ENCODE data around the gene KBTBD12. TPM values are rescaled to one million over a fixed set of nuclear protein-coding genes. Genes with fewer than 3 reads are reported as not detected.
"Not testable (repeated sequence)": the region's sequence is repeated elsewhere in the genome, so short reads cannot be mapped to it uniquely, and the experiment has no call there.

KBTBD12 gene
- total RNA-seq, 1 donor from 2014 or later, result 3.1 TPM

- no peak for DNase-seq
These were observed 9.5 kb upstream of the KBTBD12 start for GRCh38 chr3:127905556-127905955.

- not testable (repeated sequence) for DNase-seq
These were observed 8.4 kb upstream of the KBTBD12 start for GRCh38 chr3:127906653-127907052.

- DNase-seq, result no peak
These were observed 6.8 kb upstream of the KBTBD12 start for GRCh38 chr3:127908202-127908601.

DNA sequence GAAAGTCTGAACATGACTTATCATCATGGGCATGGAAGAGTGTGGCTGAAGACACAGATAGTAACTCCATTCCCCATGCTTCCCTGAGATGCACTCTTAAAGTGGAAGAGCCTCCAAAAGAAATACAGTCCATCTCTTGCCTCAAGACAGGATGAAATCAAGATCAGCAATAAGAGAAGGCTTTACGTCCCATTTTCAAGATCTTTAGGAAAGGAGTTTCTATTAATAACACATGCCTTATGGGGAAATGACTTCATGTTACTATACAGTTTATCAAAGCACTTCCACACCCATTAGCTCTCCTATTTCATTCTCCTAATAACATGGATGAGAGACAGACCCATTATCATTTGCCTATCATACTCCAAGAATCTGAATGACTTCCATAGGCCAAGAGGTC, 6.1 kb upstream of the KBTBD12 start:
- no peak for DNase-seq

DNA sequence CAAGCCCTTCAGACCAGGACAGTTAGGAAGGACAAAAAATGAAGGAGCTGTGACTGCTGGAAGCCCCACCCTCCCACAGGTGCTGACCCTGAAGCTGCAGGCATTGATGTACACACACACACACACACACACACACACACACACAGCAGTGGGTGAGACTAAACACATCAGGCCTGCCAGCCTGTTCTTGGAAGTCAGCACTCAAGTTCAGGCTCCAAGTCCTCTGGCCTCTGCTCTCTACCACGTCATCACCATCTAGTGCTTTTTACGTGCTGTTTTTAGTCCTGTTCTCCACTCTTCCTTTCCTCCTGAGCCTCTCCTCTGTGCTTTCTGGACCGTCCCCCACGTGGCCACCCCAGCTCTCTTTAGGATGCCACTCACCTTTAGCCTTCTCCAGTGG, 5.4 kb upstream of the KBTBD12 start:
- DNase-seq, result no peak

DNA sequence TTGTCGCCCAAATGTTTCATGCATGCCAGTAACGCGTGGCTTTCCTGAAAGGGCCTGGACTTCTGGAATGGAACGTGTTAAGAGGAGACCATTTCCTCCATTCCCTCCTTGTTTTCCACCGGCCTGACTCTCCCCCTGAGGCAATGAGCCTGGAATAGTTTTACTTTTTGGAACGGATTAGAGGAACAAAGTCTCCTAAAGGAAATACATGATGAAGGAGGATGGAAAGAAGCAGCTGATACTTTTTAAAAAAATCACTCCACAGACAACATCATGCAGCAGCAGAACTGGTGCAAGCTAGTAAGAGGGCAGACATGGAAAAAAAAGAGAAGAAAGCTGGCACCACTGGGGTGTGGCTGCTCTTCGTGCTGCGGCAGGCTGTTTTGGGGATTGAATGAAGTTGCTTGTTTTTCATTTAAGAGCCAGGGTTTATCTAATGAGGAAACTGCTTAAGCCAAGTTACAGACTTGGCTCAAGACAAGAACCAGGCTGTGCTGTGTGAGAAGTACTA, 3.6 kb upstream of the KBTBD12 start:
- peak; percentile 76 for DNase-seq

- not testable (repeated sequence) for DNase-seq
These were observed 1.2 kb upstream of the KBTBD12 start for GRCh38 chr3:127913841-127914240.

GRCh38 chr3:127914584-127914983, 448 bp upstream of the KBTBD12 start:
- no peak for DNase-seq

GRCh38 chr3:127915937-127916493, 983 bp downstream of the KBTBD12 start:
- no peak for DNase-seq

- DNase-seq, result no peak
These were observed 5.7 kb downstream of the KBTBD12 start for GRCh38 chr3:127920738-127921137.

- no peak for DNase-seq
These were observed 8.6 kb downstream of the KBTBD12 start for GRCh38 chr3:127923611-127924010.

- DNase-seq, result no peak
These were observed 10.4 kb downstream of the KBTBD12 start for GRCh38 chr3:127925384-127925783.

DNA sequence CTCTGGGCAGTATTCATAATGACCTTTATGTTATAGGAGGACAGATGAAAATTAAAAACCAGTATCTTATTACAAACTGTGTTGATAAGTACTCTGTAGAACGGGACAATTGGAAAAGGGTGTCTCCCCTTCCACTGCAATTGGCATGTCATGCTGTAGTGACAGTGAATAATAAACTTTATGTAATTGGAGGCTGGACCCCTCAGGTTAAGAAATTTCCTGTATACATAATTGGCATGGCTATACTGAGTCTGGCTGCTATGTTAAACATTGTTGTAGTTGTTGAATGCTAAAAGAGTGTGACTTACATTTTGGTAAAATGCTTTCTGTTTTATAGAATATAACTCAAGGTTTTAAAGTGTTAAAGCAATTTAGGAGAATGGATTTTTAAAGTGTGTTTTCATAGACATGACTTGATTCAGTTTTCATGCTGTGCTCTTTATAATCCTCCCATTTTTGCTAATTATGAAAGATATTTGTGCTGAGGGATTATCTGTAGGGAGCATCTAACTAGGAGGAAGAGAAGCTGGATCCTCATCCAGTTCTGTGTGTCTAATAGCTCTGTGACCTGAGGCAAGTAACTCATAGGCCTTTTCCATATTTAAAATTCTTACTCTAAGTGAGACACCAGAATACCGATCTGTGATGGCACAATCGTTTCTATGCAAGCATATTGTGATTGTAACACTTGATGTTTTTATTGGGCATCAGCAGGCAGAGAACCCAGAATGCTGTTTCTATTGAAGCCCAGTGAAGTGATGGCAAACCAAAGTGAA, 13.0 kb downstream of the KBTBD12 start:
- no peak for DNase-seq

DNA sequence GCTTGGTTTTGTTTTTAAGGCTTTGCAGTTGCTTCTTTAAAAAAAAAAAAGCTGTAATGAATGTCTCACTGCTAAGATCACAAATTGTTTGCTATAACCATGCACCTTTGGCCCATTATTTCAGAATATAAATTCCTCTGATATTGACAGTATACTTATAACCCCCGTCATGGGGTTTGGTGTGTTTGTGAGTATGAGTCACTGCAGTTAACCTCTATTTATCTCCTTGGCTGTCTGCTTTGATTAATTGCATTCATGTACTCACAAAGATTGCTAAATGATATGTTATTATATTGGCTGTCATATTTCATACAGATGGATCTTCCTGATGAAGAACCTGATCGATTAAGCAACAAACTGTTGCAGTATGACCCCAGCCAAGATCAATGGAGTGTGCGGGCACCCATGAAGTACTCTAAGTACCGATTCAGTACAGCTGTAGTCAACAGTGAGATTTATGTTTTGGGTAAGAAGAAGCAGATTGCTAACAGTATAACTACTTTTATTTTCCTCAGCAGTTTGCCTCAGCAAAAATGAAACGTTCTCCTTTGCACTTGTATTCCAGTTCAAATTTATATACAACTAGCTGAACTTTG, 14.9 kb downstream of the KBTBD12 start:
- DNase-seq, result no peak

- no peak for DNase-seq
These were observed 18.4 kb downstream of the KBTBD12 start for GRCh38 chr3:127933396-127933795.

GRCh38 chr3:127938800-127939199, 23.8 kb downstream of the KBTBD12 start:
- DNase-seq, result no peak

DNA sequence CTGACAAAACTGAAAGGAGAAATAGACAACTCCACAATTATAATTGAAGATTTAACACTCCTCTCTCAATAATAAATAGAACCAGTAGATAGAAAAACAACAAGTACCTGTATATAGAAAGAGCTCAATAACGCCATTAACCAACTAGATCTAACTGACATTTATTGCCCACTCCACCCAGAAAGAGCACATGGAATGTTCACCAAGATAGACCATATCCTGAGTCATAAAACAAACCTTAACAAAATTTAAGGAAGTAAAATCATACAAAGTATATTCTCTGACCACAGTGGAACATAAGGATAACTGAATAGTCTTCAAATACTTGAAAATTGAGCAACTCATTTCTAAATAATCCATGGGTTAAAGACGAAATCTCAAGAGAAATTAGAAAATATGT, 25.1 kb downstream of the KBTBD12 start:
- DNase-seq, result no peak

- DNase-seq, result no peak
These were observed 27.6 kb downstream of the KBTBD12 start for GRCh38 chr3:127942613-127943012.

DNA sequence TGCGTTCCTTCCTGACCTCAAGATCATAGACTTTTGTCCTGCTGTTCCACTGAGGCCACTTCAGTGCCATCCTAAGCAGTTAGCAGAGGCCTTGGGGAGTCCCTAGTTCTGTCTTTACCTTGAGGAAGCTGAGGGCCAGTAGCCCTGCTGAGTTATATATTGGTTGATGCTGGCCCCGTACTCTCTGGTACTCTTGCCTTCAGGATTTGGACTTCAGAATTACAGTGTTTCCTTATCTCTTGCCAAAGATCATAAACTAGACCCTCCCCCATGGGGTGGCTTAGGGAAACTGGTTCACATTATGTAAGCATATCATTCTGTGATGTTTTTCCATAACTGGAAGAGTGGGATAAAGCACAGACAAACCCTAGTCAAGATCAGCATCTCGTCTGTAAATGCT, 33.2 kb downstream of the KBTBD12 start:
- no peak for DNase-seq

GRCh38 chr3:127949446-127950055, 34.5 kb downstream of the KBTBD12 start:
- no peak for DNase-seq

DNA sequence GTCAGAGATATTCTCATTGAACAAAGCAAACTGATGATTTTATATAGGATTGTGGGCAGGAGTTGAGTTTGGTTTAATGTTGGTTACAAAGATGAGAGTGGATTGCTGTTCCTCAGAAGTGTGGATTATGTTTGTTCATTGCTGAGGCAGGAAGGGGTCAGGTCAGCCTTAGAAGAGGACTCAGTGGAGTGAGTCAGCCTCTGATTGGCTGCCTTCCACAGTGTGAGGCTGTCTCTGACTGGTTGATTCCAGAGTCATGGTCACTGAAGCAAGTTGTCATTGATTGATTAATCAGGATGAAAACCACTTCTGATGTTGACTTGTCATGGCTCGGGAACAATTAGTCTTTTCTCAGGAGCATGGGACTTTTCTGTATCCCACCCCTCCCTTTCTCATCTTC, 36.2 kb downstream of the KBTBD12 start:
- DNase-seq, result no peak

DNA sequence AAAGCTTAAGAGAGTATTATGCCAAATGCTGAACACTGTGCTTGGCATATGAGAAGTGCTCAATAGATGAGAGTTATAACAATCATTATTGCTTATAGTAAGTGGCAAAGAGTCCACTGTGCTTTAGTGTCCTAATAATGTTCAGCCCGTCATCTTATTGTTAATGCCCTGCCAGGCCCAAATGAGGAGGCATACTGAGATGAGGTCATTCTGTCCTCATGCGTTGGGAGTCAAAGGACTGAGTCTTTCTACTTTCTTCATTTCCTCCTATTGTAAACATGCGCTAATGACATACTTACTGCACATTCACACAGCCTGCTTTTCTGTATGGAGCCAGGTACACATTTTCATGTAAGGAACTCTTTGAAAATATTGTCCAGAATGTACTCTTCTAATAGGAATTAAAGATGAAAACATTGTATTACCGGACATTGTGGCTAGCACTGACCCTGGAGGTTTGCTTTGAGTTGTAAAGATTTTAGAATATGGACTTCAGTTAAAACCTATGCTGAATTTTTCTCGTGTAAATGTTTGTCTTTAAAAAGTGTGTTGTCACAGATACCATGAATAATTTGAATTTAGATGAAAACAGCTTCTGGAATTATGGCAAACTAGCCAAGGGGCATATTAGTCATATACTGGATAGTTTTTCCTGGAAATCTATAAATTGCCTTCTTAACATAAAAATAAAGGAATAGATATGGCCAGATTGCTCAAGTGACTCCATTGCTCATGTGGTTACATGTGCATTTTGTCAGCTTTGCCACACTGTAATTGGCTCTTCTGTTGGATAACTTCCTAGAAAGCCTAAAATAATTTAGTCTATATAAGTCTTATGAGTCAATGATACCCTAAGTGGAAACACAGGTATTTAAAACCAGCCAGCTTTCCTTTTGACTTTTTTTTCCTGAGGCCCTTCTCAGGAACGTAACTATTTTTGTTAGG, 38.3 kb downstream of the KBTBD12 start:
- DNase-seq, result no peak

Data from skin of body (tissue), 2 donors.